IMR-90 (cell line): ENCODE results near the gene CSGALNACT2. TPM values are rescaled to one million over a fixed set of nuclear protein-coding genes. Genes with fewer than 3 reads are reported as not detected.

ENCODE experiments used
- ATAC-seq: fragments of 200-7000 bp; cut with Tn5 transposase; 2 replicates; pipeline ENCODE4 v1.9.1; 2020; ENCODE audit warnings: low read depth, mild to moderate bottlenecking, moderate library complexity
- BruUV-seq: library from RNA; stranded (reverse); fragments of 400-500 nt; replicated peaks from 2 replicates; lab custom pipeline; 2021; lab: Mats Ljungman, UMichigan
- CTCF ChIA-PET: fragments of 300-600 bp; formaldehyde crosslinking; extraction: SDS; loops from one replicate; lab custom pipeline; 2021; ENCODE audit warnings: antibody characterized with exemption; lab: Yijun Ruan, JAX
- POLR2A ChIA-PET: fragments of 300-600 bp; sonication (Branson Sonifier 250); formaldehyde crosslinking; loops from one replicate; lab custom pipeline; 2022; ENCODE audit warnings: antibody characterized with exemption; ENCODE audit not compliant: unreplicated experiment; lab: Charles Lee
- DNase-seq: peaks from one replicate; pipeline ENCODE4 v3.0.0; 2013
- H2AFZ ChIP-seq: replicated peaks from 2 replicates; pipeline ENCODE3; 2013; ENCODE audit warnings: low read length, mild to moderate bottlenecking; ENCODE audit not compliant: poor library complexity
- H2AK5ac ChIP-seq: 2 replicates; pipeline ENCODE4 v1.6.1; 2013; ENCODE audit warnings: low read depth, low read length, inconsistent platforms
- H2AK9ac ChIP-seq: replicated peaks from 2 replicates; pipeline ENCODE3; 2013; ENCODE audit warnings: mild to moderate bottlenecking, low read depth, low read length, moderate library complexity; ENCODE audit not compliant: poor library complexity
- H2BK120ac ChIP-seq: 2 replicates; pipeline ENCODE4 v1.6.1; 2013; ENCODE audit warnings: low read depth, low read length, inconsistent platforms
- H2BK15ac ChIP-seq: 3 replicates; pipeline ENCODE4 v1.6.1; 2013; ENCODE audit warnings: low read depth, low read length, inconsistent platforms
- H2BK20ac ChIP-seq: 2 replicates; pipeline ENCODE4 v1.6.1; 2013; ENCODE audit warnings: low read depth, mild to moderate bottlenecking, inconsistent platforms, low read length, moderate library complexity
- H2BK5ac ChIP-seq: 2 replicates; pipeline ENCODE4 v1.6.1; 2013; ENCODE audit warnings: mild to moderate bottlenecking, low read depth, low read length, inconsistent platforms; ENCODE audit not compliant: poor library complexity, severe bottlenecking
- H3K14ac ChIP-seq: replicated peaks from 2 replicates; pipeline ENCODE4 v1.6.1; 2013; ENCODE audit warnings: low read depth, low read length, inconsistent platforms
- H3K18ac ChIP-seq: 2 replicates; pipeline ENCODE4 v1.6.1; 2013; ENCODE audit warnings: low read depth, low read length, control low read depth
- H3K23ac ChIP-seq: 2 replicates; pipeline ENCODE4 v1.6.1; 2013; ENCODE audit warnings: low read depth, low read length, inconsistent platforms
- H3K27ac ChIP-seq: 2 replicates; pipeline ENCODE4 v1.5.1; 2013; ENCODE audit warnings: mild to moderate bottlenecking, control low read depth, low read length; ENCODE audit not compliant: insufficient read depth
- H3K27me3 ChIP-seq: 2 replicates; pipeline ENCODE4 v1.6.1; 2013; ENCODE audit warnings: low read length; ENCODE audit not compliant: control insufficient read depth, insufficient read depth
- H3K36me3 ChIP-seq: 2 replicates; pipeline ENCODE4 v1.6.1; 2013; ENCODE audit warnings: low read length, mixed read lengths; ENCODE audit not compliant: control insufficient read depth, insufficient read depth
- H3K4ac ChIP-seq: 2 replicates; pipeline ENCODE4 v1.6.1; 2013; ENCODE audit warnings: low read depth, low read length, inconsistent platforms
- H3K4me1 ChIP-seq: 2 replicates; pipeline ENCODE4 v1.6.1; 2013; ENCODE audit warnings: low read length, mixed read lengths; ENCODE audit not compliant: control insufficient read depth, insufficient read depth
- H3K4me2 ChIP-seq: 2 replicates; pipeline ENCODE4 v1.6.1; 2013; ENCODE audit warnings: low read depth, mild to moderate bottlenecking, control low read depth, low read length, moderate library complexity
- H3K4me3 ChIP-seq: 2 replicates; pipeline ENCODE4 v1.5.1; 2013; ENCODE audit warnings: low read depth, mild to moderate bottlenecking, control low read depth, low read length, moderate library complexity; ENCODE audit not compliant: insufficient read depth
- H3K56ac ChIP-seq: 2 replicates; pipeline ENCODE4 v1.6.1; 2013; ENCODE audit warnings: low read length, inconsistent platforms; ENCODE audit not compliant: insufficient read depth; ENCODE audit errors: extremely low read depth
- H3K79me1 ChIP-seq, 2 experiments: 2 replicates each; pipeline ENCODE4 v1.6.1; 2013; ENCODE audit warnings: low read length in 2 of 2, inconsistent platforms in 1 of 2, low read depth in 1 of 2
- H3K9ac ChIP-seq: 2 replicates; pipeline ENCODE4 v1.6.1; 2013; ENCODE audit warnings: low read depth, low read length, control low read depth
- H3K9me1 ChIP-seq: 2 replicates; pipeline ENCODE4 v1.6.1; 2013; ENCODE audit warnings: low read length, inconsistent platforms; ENCODE audit not compliant: insufficient read depth
- H3K9me3 ChIP-seq: 2 replicates; pipeline ENCODE4 v1.6.1; 2013; ENCODE audit warnings: low read length; ENCODE audit not compliant: control insufficient read depth, insufficient read depth
- H4K20me1 ChIP-seq: 2 replicates; pipeline ENCODE4 v1.6.1; 2013; ENCODE audit warnings: low read length, inconsistent platforms; ENCODE audit not compliant: insufficient read depth
- H4K5ac ChIP-seq: 2 replicates; pipeline ENCODE4 v1.6.1; 2013; ENCODE audit warnings: mild to moderate bottlenecking, low read depth, low read length, control low read depth
- H4K8ac ChIP-seq, 2 experiments: 2 replicates each; pipeline ENCODE4 v1.6.1; 2013; ENCODE audit warnings: low read depth in 2 of 2, low read length in 2 of 2, control low read depth in 1 of 2, inconsistent platforms in 1 of 2
- H4K91ac ChIP-seq: 2 replicates; pipeline ENCODE4 v1.6.1; 2013; ENCODE audit warnings: low read depth, low read length, inconsistent platforms; ENCODE audit not compliant: insufficient read depth
- CHD1 ChIP-seq: IDR thresholded peaks from 2 replicates; pipeline ENCODE4 v1.6.1; 2012; ENCODE audit warnings: low read depth, low read length, improper control_type of control experiment
- FOS ChIP-seq: fragments of 150-350 bp; IDR thresholded peaks from 2 replicates; pipeline ENCODE4 v1.6.1; 2016; ENCODE audit warnings: low read depth, low read length
- MAFK ChIP-seq: IDR thresholded peaks from 2 replicates; pipeline ENCODE4 v1.6.1; 2012; ENCODE audit warnings: low read depth, low read length, improper control_type of control experiment
- MAZ ChIP-seq: IDR thresholded peaks from 2 replicates; pipeline ENCODE4 v1.6.1; 2012; ENCODE audit warnings: low read depth, mild to moderate bottlenecking, low read length, improper control_type of control experiment, moderate library complexity, borderline replicate concordance
- NFE2L2 ChIP-seq: fragments of 150-350 bp; IDR thresholded peaks from 2 replicates; pipeline ENCODE4 v1.6.1; 2016; ENCODE audit warnings: low read depth, mild to moderate bottlenecking, low read length
- POLR2A ChIP-seq: IDR thresholded peaks from 2 replicates; pipeline ENCODE4 v1.6.1; 2012; ENCODE audit warnings: mild to moderate bottlenecking, low read depth, low read length
- RAD21 ChIP-seq: IDR thresholded peaks from 2 replicates; pipeline ENCODE4 v1.6.1; 2012; ENCODE audit warnings: low read length, improper control_type of control experiment
- RCOR1 ChIP-seq: IDR thresholded peaks from 2 replicates; pipeline ENCODE4 v1.6.1; 2012; ENCODE audit warnings: mild to moderate bottlenecking, low read length, improper control_type of control experiment; ENCODE audit not compliant: insufficient replicate concordance
- RFX5 ChIP-seq: IDR thresholded peaks from 2 replicates; pipeline ENCODE4 v1.8.0; 2012; ENCODE audit warnings: low read depth, mild to moderate bottlenecking, low read length, moderate library complexity
- SMC3 ChIP-seq: fragments of 150-350 bp; IDR thresholded peaks from 2 replicates; pipeline ENCODE4 v1.6.1; 2016; ENCODE audit warnings: low read depth, mild to moderate bottlenecking, antibody characterized with exemption, low read length, moderate library complexity
- WGBS, 2 experiments: methylation state at CpG; one replicate each; pipeline versions ENCODE4 v1.1.5 to v1.1.7; 2013; ENCODE audit warnings: missing lambda C conversion rate in 2 of 2; ENCODE audit not compliant: insufficient read length in 1 of 2; ENCODE audit errors: extremely low coverage in 2 of 2; 5-methylcytosine and 5-hydroxymethylcytosine counted together
- dilution Hi-C: fragments of 300-500 bp; cut with HindIII; formaldehyde crosslinking; loops from one replicate; pipeline ENCODE4 v1.14.3; 2018; ENCODE audit warnings: low sequenced_read_pairs; ENCODE audit not compliant: unreplicated experiment
- in situ Hi-C: fragments of 300-500 bp; cut with MboI; formaldehyde crosslinking; loops from 3 replicates; pipeline ENCODE4 v1.14.3; 2019; ENCODE audit warnings: low sequenced_read_pairs, inconsistent platforms, mixed read lengths
- intact Hi-C: fragments of 100-400 bp; cut with micrococcal nuclease; formaldehyde crosslinking; loops from 2 replicates; pipeline ENCODE4 v1.10.0; 2022
- polyA plus RNA-seq, 3 experiments: library from polyadenylated mRNA; depleted of rRNA; stranded (reverse); fragments of >200 nt; gene quantifications; 2 replicates each; pipeline ENCODE4 v1.2.3, GENCODE V29; 2012; ENCODE audit warnings: low replicate concordance in 1 of 3
- total RNA-seq: library from RNA; depleted of rRNA; stranded (reverse); fragments of >200 nt; gene quantifications from 2 replicates; pipeline ENCODE4 v1.2.3, GENCODE V29; 2012
- TF ChIP-seq, protein P1 (sequence below): fragments of 150-350 bp; IDR thresholded peaks from 2 replicates; pipeline ENCODE4 v1.6.1; 2016; ENCODE audit warnings: low read depth, mild to moderate bottlenecking, low read length, moderate library complexity, borderline replicate concordance
- TF ChIP-seq, protein P2 (sequence below): conservative IDR thresholded peaks from 2 replicates; pipeline ENCODE4 v1.5.1; 2012; ENCODE audit warnings: mild to moderate bottlenecking, low read depth, low read length, improper control_type of control experiment

Gene CSGALNACT2
- total and polyA plus RNA-seq, 2 of the 4 experiments (the other 2 are of a cell fraction), result 6.5 to 13.1 TPM

DNA sequence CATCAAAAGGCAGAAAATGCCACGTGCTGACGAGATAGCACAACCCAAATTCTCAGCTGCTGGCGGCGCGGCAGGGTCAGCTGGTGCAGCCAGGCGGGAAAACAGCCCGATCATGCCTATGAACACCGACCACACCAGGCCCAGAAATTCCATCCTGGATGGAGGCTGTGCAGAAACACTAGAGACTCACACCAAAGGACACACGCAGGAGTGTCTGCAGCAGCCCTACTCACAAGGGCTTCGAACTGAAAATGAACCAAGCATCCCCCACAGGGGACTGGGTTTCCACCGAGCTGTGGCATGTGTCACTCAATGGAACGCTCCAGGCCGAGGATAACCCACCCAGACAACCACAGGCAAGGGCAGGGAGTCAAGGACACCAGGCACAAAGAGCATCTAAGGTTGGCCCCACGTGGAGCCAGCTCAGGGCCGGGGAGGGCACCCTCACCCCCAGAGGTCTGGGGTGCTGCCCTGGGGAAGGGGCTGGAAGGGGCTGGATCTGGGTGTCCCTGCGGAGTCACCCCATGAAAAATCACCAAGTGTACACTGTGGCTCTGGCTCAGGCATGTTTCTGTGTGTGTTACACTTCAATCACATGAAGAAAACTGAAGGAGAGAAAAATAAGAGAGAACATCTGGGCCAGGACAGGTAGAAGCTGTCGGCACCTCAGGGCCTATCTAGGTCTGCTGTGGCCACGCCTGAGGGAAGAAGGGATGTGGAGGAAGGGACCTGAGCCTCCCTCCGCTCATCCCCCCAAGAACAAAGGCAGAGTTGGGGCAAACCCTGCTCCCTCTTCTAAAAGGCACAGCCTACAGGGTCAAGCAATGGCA, 95.6 kb downstream of the CSGALNACT2 start (continued):
- TF ChIP-seq, protein P1, sequence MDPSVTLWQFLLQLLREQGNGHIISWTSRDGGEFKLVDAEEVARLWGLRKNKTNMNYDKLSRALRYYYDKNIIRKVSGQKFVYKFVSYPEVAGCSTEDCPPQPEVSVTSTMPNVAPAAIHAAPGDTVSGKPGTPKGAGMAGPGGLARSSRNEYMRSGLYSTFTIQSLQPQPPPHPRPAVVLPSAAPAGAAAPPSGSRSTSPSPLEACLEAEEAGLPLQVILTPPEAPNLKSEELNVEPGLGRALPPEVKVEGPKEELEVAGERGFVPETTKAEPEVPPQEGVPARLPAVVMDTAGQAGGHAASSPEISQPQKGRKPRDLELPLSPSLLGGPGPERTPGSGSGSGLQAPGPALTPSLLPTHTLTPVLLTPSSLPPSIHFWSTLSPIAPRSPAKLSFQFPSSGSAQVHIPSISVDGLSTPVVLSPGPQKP, result no peak

DNA sequence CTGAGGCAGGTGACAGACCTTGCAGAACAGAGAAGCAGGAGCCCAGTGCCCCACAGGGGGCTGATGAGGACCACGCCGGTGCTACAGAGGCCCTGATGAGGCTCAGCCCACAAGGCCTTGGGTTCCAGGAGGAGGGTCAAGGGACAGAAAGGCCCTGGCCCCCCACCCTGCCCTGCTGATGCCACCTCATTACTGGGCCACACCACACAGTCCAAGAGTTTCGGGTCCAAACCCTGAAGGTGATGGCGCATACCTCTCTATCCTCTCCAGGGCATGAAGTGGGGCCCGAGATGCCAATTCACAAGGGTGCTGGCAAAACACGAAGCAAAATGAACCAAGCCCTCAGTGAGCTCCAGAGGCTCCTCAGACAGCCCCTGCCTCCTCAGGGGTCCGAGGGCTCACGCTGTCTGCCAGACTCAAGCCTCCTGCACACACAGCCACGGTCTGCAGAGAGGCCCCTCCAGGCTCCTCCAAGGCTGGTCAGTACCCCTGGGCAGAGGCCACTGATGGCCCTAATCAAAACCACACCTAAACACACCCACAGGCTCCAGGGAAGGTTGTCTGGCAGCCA, 96.3 kb downstream of the CSGALNACT2 start:
- no peaks in the 10 kb centered on the region for H4K20me1 ChIP-seq
- no peak overlapping the region for H4K5ac ChIP-seq
- no peak overlapping the region for H3K9ac ChIP-seq
- POLR2A ChIA-PET, result no interaction called here
- no peak overlapping the region for H3K4ac ChIP-seq
- no peak overlapping the region for H3K4me2 ChIP-seq
- no peak overlapping the region for H3K18ac ChIP-seq
- no peak overlapping the region for H2BK15ac ChIP-seq
- no peak overlapping the region for H2AK9ac ChIP-seq
- WGBS, 2 experiments, result 32% methylated on average over 6 of the region's 9 CpGs; no CpG with 5 or more reads in 1 of the 2 experiments
- intact Hi-C loops, result no loop called here
- no peak overlapping the region for H2AFZ ChIP-seq
- no peak overlapping the region for H3K14ac ChIP-seq
- no peak overlapping the region for H3K23ac ChIP-seq
- no peaks in the 10 kb centered on the region for H3K9me1 ChIP-seq
- DNase-seq, result no peak
- H3K4me1 ChIP-seq, result no peaks in the 10 kb centered on the region
- no peak overlapping the region for H4K91ac ChIP-seq
- ATAC-seq, result no peak
- H3K27ac ChIP-seq, result no peak overlapping the region
- in situ Hi-C loops, result no loop called here
- no peaks in the 10 kb centered on the region for H3K9me3 ChIP-seq
- no peak overlapping the region for H2BK20ac ChIP-seq
- no peak overlapping the region for H3K4me3 ChIP-seq
- H4K8ac ChIP-seq, result no peak overlapping the region
- H3K27me3 ChIP-seq, result peaks cover 39% of the 10 kb centered on the region
- H3K56ac ChIP-seq, result no peak overlapping the region
- no TSS peak for BruUV-seq
- dilution Hi-C loops, result no loop called here
- no peak overlapping the region for H2BK5ac ChIP-seq
- no peaks in the 10 kb centered on the region for H3K79me1 ChIP-seq
- no peak overlapping the region for H2BK120ac ChIP-seq
- CTCF ChIA-PET, result no interaction called here
- no peak overlapping the region for H2AK5ac ChIP-seq
- H3K36me3 ChIP-seq, result no peaks in the 10 kb centered on the region
- TF ChIP-seq SMC3, result no peak
- TF ChIP-seq, protein P1, result no peak
- no peak for TF ChIP-seq CHD1
- no peak for TF ChIP-seq MAZ
- TF ChIP-seq, protein P2, sequence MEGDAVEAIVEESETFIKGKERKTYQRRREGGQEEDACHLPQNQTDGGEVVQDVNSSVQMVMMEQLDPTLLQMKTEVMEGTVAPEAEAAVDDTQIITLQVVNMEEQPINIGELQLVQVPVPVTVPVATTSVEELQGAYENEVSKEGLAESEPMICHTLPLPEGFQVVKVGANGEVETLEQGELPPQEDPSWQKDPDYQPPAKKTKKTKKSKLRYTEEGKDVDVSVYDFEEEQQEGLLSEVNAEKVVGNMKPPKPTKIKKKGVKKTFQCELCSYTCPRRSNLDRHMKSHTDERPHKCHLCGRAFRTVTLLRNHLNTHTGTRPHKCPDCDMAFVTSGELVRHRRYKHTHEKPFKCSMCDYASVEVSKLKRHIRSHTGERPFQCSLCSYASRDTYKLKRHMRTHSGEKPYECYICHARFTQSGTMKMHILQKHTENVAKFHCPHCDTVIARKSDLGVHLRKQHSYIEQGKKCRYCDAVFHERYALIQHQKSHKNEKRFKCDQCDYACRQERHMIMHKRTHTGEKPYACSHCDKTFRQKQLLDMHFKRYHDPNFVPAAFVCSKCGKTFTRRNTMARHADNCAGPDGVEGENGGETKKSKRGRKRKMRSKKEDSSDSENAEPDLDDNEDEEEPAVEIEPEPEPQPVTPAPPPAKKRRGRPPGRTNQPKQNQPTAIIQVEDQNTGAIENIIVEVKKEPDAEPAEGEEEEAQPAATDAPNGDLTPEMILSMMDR, result no peak
- TF ChIP-seq NFE2L2, result no peak
- no peak for TF ChIP-seq RFX5
- TF ChIP-seq RCOR1, result no peak
- no peak for TF ChIP-seq MAFK
- TF ChIP-seq FOS, result no peak
- no peak for TF ChIP-seq POLR2A
- TF ChIP-seq RAD21, result no peak
